Mesodermal cell (in vitro differentiated cells): Measurements from ENCODE around the gene TMEM169.
A peak's percentile ranks its signal among the peaks of the same experiment; 100 is the strongest.
"Not testable (repeated sequence)": the region's sequence is repeated elsewhere in the genome, so short reads cannot be mapped to it uniquely, and the experiment has no call there.

ENCODE experiments used
- H3K27ac ChIP-seq: 2 replicates; pipeline ENCODE4 v1.7.0; 2013; ENCODE audit warnings: mild to moderate bottlenecking, low read depth, low read length, moderate library complexity; ENCODE audit not compliant: severe bottlenecking
- H3K36me3 ChIP-seq: 2 replicates; pipeline ENCODE4 v1.7.1; 2013; ENCODE audit warnings: mild to moderate bottlenecking, low read length, moderate library complexity; ENCODE audit not compliant: control insufficient read depth, insufficient read depth
- H3K4me1 ChIP-seq: one replicate; pipeline ENCODE4 v1.7.1; 2013; ENCODE audit warnings: mild to moderate bottlenecking, low read length; ENCODE audit not compliant: insufficient read depth, control insufficient read depth, poor library complexity, severe bottlenecking
- H3K4me3 ChIP-seq: 2 replicates; pipeline ENCODE4 v1.7.0; 2013; ENCODE audit warnings: low read length, control low read depth, mild to moderate bottlenecking; ENCODE audit not compliant: insufficient read depth, poor library complexity, severe bottlenecking; ENCODE audit errors: extremely low read depth
- H3K9me3 ChIP-seq: 2 replicates; pipeline ENCODE4 v1.7.1; 2013; ENCODE audit warnings: mild to moderate bottlenecking, low read length, moderate library complexity; ENCODE audit not compliant: control insufficient read depth
- WGBS, 2 experiments: methylation state at CpG; one replicate each; pipeline ENCODE4 v1.1.5; 2013; ENCODE audit warnings: missing lambda C conversion rate in 2 of 2; ENCODE audit not compliant: insufficient coverage in 2 of 2; 5-methylcytosine and 5-hydroxymethylcytosine counted together

The TMEM169 gene

GRCh38 chr2:216071111-216071851 lies 10.4 kb upstream of the TMEM169 start:
- peaks cover 4% of the 10 kb centered on the region for H3K4me1 ChIP-seq
- H3K36me3 ChIP-seq = peaks cover 6% of the 10 kb centered on the region
- no peak overlapping the region for H3K4me3 ChIP-seq
- H3K27ac ChIP-seq = no peak overlapping the region
- WGBS, 2 experiments = 97% methylated on average over 7 to 9 of the region's 12 CpGs
- H3K9me3 ChIP-seq = no peaks in the 10 kb centered on the region

DNA sequence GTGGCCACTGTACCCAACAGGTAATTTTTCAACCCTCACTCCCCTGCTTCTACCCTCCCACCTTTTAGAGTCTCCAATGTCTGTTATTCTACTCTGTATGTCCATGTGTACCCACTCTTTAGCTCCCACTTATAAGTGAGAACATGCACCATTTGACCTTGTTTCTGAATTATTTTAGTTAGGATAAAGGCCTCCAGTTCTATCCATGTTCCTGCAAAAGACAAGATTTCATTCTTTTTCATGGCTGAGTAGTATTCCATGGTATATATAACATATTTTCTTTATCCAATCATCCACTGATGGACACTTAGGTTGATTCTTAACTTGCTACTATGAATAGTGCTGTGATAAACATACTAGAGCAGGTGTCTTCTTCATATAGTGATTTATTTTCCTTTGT lies 9.2 kb upstream of the TMEM169 start:
- Histone ChIP-seq H3K36me3 (peaks cover 6% of the 10 kb centered on the region), H3K9me3 (no peaks in the 10 kb centered on the region), H3K4me3 (no peak overlapping the region), H3K27ac (no peak overlapping the region), H3K4me1 (no peaks in the 10 kb centered on the region)

DNA sequence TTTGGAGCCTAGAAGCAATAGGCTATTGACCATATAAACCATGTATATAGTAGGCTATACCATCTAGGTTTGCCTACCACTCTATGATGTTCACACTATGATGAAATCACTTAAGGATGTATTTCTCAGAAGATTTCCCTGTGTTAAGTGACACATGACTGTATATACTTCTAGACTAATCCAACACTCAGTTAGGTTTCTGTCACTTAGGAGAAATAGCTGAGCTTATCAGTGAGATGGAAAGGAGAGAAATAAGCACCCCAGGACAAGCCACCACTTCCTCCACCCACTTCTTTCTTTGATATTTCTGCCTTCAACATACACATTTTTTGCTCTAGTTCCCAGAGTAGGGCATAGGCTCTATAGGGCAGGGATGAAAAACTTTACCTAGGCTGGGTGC lies 7.9 kb upstream of the TMEM169 start:
- no peak overlapping the region for H3K27ac ChIP-seq

DNA sequence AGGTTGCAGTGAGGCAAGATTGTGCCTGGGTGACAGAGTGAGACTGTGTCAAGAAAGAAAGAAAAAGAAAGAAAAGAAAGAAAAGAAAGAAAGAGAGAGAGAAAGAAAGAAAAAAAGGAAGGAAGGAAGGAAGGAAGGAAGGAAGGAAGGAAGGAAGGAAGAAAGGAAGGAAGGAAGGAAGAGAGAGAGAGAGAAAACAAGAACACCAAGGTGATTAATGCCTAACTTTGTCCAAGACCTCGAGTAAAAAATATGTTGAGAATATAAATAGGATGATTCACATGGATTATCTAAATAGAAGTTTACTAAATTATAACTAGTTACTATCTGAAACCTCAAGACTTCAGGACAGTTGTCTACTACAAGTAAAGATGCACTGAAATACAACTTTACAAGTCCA lies 7.3 kb upstream of the TMEM169 start:
- no peaks in the 10 kb centered on the region for H3K4me1 ChIP-seq
- H3K36me3 ChIP-seq = peaks cover 6% of the 10 kb centered on the region
- WGBS, 2 experiments = no CpG with 5 or more reads among the region's 1 CpG

More for the DNA sequence above, 7.9 kb upstream of the TMEM169 start:
- Histone ChIP-seq H3K4me3 (no peak overlapping the region), H3K4me1 (no peaks in the 10 kb centered on the region), H3K9me3 (no peaks in the 10 kb centered on the region), H3K36me3 (peaks cover 6% of the 10 kb centered on the region)

GRCh38 chr2:216074794-216075193 lies 6.9 kb upstream of the TMEM169 start:
- H3K36me3 ChIP-seq = peaks cover 6% of the 10 kb centered on the region
- H3K27ac ChIP-seq = no peak overlapping the region
- no peaks in the 10 kb centered on the region for H3K9me3 ChIP-seq
- no peaks in the 10 kb centered on the region for H3K4me1 ChIP-seq
- 80% methylated on average over 1 of the region's 1 CpG; no CpG with 5 or more reads in 1 of the 2 experiments for WGBS, 2 experiments
- H3K4me3 ChIP-seq = no peak overlapping the region

More for the DNA sequence above, 7.3 kb upstream of the TMEM169 start:
- Histone ChIP-seq H3K4me3 (no peak overlapping the region), H3K27ac (no peak overlapping the region), H3K9me3 (no peaks in the 10 kb centered on the region)

GRCh38 chr2:216075510-216076485 lies 5.9 kb upstream of the TMEM169 start:
- H3K36me3 ChIP-seq = peaks cover 6% of the 10 kb centered on the region
- H3K9me3 ChIP-seq = no peaks in the 10 kb centered on the region
- H3K27ac ChIP-seq = no peak overlapping the region
- WGBS, 2 experiments = 83 to 100% methylated on average over 4 of the region's 6 CpGs
- H3K4me3 ChIP-seq = no peak overlapping the region
- no peaks in the 10 kb centered on the region for H3K4me1 ChIP-seq

DNA sequence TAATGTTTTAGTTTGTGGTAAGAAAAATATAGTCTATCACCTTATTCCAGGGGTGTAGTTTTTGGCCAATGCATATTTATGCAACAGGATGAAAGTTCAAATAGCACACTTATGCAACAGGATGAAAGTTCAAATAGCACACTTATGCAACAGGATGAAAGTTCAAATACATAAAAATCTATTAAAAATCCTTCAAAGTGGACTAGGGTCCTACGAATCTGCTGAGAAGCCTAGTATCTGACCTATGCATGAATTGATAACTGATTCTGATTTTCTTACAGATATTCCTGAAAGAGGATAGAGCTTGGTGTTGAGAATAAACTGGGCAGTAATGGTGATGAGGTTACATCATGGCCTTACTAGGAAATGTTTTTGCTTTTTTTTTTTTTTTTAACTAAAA lies 2.9 kb upstream of the TMEM169 start:
- no peak overlapping the region for H3K27ac ChIP-seq
- WGBS, 2 experiments = 100% methylated on average over 1 of the region's 1 CpG; no CpG with 5 or more reads in 1 of the 2 experiments
- H3K4me3 ChIP-seq = no peak overlapping the region
- peaks cover 11% of the 10 kb centered on the region for H3K4me1 ChIP-seq
- no peaks in the 10 kb centered on the region for H3K9me3 ChIP-seq
- peaks cover 4% of the 10 kb centered on the region for H3K36me3 ChIP-seq

DNA sequence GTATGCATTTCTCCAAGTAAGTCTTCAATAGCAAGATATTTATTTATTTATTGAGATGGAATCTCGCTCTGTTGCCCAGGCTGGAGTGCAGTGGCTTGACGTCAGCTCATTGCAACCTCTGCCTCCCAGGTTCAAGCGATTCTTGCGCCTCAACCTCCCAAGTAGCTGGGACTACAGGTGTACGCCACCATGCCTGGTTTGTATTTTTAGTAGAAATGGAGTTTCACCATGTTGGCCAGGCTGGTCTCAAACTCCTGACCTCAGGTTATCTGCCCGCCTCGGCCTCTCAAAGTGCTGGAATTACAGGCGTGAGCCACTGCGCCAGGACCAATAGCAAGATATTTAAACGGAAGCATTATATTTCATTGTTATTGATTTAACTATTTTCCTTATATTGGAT lies 1.7 kb upstream of the TMEM169 start:
- WGBS, 2 experiments = 98% methylated on average over 8 to 10 of the region's 10 CpGs
- not testable (repeated sequence) for H3K4me3 ChIP-seq, H3K27ac ChIP-seq, H3K9me3 ChIP-seq, H3K36me3 ChIP-seq
- peaks cover 24% of the 10 kb centered on the region for H3K4me1 ChIP-seq

DNA sequence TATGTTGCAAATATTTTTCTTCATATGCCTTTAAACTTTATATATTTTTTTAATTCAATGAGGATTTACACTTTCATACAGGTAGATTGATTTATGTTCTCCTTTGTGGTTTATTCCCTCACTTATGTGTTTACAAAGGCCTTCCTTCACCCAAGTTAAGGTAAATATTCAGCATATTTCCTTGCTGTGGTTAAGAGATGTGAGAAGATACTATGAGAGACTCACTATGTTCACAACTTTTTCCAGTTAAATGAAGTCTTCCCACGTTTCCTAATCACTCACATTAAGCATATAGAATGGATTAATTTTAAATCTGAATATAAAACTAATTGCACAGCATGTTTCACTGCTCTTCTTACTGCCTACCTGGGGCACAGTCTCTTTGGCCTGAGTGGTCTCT lies 707 bp upstream of the TMEM169 start:
- Histone ChIP-seq H3K4me3 (peak overlapping the region; percentile 72), H3K36me3 (no peaks in the 10 kb centered on the region), H3K9me3 (no peaks in the 10 kb centered on the region), H3K4me1 (peaks cover 29% of the 10 kb centered on the region), H3K27ac (no peak overlapping the region)
- WGBS, 2 experiments = no CpG with 5 or more reads among the region's 1 CpG

DNA sequence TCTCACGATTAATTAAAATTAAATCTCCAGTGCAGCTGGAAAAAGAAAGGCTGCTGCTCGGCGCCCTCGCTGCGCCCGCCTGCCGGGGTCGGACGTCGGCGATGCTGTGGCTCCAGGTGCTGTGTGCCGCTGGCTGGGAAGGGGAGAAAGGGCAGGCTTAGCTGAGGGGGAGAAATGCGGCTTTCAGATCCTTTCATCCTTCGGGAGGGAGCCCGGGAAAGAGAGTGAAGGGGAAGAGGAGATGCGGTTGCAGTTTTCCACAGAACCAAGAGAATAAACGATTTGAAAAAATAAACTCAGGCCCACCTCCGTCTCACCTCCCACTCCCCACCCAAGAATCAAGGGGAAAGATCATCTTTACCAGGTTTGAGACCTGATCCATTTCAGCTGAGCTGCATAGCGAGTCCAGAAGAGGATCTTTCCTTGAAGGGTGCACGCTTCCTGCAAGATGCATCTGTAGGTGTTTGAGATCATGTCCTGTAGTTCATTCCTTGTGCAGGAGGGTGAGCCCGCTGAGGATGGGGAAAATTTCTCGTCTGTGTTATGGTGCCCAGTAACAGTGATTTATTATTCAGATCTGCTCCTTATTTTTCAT lies 495 bp downstream of the TMEM169 start:
- Histone ChIP-seq H3K27ac (peak overlapping the region; percentile 57), H3K9me3 (no peaks in the 10 kb centered on the region), H3K36me3 (no peaks in the 10 kb centered on the region)

More for the DNA sequence above, 495 bp downstream of the TMEM169 start:
- H3K4me1 ChIP-seq = peaks cover 29% of the 10 kb centered on the region
- peak overlapping the region; percentile 72 for H3K4me3 ChIP-seq
- WGBS, 2 experiments = 18 to 22% methylated on average over 4 to 7 of the region's 22 CpGs
